ENCODE measurements around the gene CELF1.
"Not testable (repeated sequence)": the region's sequence is repeated elsewhere in the genome, so short reads cannot be mapped to it uniquely, and the experiment has no call there.

CELF1 gene

GRCh38 chr11:47536915-47537314 is 16.0 kb downstream of the CELF1 start:
- DNase-seq = no peak

DNA sequence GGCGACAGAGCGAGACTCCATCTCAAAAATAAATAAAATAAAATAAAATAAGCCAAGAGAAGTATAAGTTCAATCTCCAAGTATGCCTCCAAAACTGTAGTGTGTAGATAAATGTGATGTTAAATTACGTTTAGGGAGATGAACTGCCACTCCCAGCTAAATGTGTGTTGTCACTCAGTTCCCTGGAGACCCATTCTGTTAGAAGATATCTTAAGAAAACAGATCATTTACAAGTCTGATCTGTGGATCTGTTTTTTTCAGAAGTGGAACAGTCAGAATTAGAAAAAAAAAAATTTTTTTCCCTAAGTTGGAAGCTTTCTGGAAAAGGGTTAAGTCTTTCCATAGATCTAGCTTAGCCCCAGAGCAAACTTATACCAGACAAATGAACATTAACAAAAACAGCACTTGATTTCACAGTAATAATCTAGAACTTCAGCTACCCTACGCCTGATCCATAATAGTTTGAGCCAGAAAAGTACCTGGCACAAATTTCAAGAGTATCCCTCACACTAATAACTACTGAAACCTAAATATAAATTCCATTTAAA is 18.2 kb downstream of the CELF1 start:
- no peak for DNase-seq

DNA sequence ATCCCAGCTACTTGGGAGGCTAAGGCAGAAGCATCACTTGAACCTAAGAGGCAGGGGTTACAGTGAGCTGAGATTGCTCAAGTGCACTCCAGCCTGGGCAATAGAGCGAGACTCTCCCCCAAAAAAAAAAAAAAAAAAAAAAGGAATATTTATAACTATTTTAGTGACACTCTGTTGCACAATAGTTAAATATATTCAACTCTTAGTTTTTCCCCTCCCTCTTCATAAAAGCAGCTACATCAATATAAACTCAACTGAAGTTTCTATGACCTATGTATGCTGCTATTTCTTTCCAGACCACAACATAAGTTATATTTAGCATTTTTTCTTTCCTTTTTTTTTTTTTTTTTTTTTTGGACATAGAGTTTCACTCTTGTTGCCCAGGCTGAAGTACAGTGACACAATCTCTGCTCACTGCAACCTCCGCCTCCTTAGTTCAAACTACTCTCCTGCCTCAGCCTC is 19.2 kb downstream of the CELF1 start:
- no peak for DNase-seq

DNA sequence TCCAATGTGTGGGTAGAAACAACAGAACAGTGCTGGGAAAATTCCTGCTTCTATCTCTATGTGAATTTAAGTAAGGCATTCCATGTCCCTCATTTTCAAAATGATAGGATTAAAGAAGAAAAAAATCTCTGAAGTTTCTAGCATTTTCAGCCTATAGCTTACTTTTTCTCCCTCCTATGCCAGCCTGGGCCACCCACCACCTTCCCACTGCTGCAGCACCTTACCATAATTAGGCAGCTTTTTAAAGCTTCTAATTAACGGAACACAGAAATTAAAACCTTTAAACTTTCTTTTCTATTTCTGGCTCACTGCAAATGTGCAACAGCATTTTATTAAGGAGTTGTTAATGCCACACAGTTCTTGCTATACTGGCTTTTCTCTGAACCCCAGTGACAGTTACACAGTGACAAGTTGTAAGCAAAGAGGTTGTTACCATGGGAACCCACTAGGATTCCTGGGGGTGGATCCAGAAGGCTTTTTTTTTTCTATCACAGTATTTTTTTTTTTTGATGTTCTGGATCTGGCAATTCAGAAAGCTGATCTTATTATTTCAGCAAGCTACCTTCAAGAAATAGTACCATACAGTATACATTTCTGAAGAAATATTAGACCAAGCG is 20.2 kb downstream of the CELF1 start:
- DNase-seq = no peak

- DNase-seq = no peak
Measured at GRCh38 chr11:47531666-47532065, 21.3 kb downstream of the CELF1 start.

GRCh38 chr11:47530721-47531120 is 22.2 kb downstream of the CELF1 start:
- DNase-seq = not testable (repeated sequence)

DNA sequence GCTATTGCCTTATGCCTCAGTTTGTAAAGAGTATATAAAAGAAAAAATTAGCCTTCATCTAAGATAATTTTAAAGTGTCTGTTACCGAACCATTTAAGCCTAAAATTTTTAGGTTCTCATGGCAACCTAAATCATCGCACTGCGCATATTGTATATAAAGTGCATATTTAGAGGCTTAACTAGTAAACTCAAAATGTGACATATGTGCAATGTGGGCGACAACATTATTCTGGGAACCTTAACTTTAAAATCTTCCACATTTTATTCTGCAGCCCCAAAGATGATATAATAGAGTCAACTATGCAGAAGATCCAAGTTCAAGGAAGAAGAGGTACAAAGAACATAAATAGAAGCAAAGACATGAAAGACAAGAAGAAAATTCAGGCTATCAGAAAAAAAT is 23.0 kb downstream of the CELF1 start:
- no peak for DNase-seq

DNA sequence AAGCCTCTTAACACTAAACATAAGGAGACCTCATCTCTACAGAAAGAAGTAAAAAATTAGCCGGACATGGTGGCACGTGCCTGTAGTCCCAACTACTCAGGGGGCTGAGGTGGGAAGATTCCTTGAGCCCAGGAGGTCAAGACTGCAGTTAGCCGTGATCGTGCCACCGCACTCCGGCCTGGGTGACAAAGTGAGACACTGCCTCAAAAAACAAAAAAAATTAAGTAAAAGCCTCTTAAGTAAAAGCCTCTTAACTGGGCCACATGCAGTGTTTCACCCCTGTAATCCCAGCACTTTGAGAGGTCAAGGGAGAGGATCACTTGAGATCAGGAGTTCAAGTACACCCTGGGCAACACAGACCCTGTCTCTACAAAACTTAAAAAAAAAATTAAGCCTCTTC is 25.7 kb downstream of the CELF1 start:
- no peak for DNase-seq

- DNase-seq = peak; percentile 13
Measured at GRCh38 chr11:47526032-47526431, 26.9 kb downstream of the CELF1 start.

GRCh38 chr11:47524291-47524874 is 28.5 kb downstream of the CELF1 start:
- peak; percentile 58 for DNase-seq

GRCh38 chr11:47523490-47524225 is 29.3 kb downstream of the CELF1 start:
- DNase-seq = peak; percentile 34

DNA sequence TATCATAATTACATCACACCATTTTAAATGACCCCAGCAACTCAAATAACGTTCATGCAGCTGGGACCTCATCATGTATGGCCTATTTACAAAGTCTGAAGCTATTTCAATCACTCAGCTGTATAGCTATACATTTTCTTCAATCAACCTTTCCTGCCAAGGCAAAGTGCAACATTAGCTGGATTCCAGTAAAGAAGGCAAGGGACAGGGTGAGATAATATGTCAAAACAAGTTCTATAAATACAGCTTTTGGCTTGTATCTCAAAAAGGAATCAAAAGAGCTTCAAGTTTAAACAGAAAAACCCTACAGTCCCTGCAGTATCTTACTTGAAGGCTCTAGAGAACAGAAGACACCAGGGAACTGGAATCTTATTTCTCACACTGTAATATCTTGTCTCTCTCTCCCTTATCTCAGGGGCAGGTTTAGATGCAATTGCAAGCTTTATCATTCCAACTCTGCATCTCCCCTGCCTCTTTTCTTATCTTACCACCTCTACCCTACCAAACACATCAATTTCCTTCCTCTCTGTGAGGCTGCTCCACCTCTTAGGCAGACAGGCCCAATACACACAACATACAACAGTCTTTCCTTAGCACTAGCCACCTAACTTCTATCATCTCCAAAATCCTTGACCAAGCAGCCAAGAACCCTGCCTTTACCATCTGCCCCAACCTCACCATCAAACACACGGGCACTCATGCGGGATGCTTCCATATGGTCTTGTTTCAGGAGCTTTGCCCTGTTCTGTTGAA is 34.5 kb downstream of the CELF1 start:
- no peak for DNase-seq

- DNase-seq = no peak
Measured at GRCh38 chr11:47516984-47517853, 35.7 kb downstream of the CELF1 start.

DNA sequence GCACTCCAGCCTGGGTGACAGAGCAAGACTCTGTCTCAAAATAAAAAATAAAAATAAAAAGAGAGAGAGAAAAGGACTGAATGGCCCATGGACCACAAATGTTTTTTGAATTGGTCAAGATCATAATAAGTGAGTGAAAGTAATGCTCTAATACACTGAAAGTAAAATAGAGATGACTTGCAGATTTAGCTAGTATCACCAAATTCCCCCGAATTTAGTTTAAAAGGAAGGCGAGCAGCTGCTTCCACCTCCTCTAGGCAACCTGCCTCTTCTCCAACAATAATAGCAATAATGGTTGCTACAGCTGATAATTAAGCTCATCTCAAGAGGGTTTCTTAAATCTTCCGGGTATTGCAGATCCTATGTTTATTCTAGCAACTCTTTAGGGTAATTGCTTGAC is 36.8 kb downstream of the CELF1 start:
- no peak for DNase-seq

GRCh38 chr11:47514825-47515647 is 37.9 kb downstream of the CELF1 start:
- no peak for DNase-seq

GRCh38 chr11:47512701-47513100 is 40.2 kb downstream of the CELF1 start:
- DNase-seq = no peak

GRCh38 chr11:47511917-47512316 is 41.0 kb downstream of the CELF1 start:
- no peak for DNase-seq

DNA sequence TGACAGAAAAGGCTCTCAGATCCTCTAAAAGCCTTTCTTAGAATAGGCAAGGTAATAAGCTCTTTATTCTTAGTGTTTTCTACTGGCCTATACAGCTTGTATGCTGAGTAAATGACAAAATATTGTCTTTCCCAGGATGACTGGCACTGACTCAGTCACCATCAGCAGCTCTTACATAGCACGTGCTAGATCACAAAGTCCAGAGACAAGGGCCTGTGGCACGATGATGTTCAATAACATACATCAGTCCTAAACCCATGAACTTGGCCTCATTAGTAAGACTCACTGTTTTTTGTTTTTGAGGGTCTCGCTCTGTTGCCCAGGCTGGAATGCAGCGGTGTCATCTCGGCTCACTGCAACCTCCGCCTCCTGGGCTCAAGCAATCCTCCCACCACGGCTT is 42.7 kb downstream of the CELF1 start:
- DNase-seq = no peak

DNA sequence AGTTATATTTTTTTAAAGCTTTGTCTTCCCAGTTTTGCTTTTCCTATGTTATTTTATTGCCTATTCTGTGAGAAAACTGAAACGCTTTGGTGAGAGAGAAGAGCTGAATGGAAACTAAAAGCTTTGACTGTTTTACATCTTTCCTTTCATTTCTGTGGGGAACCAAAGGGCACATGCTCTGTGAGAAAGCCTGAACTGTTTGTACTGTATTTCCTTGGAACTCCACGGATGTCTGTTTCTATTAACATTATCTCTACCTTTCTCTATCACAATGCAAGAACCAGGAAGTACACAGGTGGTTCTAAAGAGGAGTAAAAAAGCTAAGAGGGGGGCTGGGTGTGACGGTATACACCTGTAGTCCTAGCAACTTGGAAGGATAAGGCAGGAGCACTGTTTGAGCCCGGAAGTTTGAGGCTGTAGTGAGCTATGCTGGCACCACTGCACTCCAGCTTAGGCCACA is 43.8 kb downstream of the CELF1 start:
- no peak for DNase-seq

- no peak for DNase-seq
Measured at GRCh38 chr11:47508240-47508957, 44.5 kb downstream of the CELF1 start.
